Uterus (tissue), 4 donors: ENCODE data around the gene MYO1D. TPM values are rescaled to one million over a fixed set of nuclear protein-coding genes. Genes with fewer than 3 reads are reported as not detected.

ENCODE experiments used
- DNase-seq, 2 donors: peaks; one replicate each; pipeline ENCODE4 v3.0.0-alpha.2; 2019 to 2020
- H3K27ac ChIP-seq, 2 donors: fragments of 200-600 bp; sonication (generic); 1 replicate in 1 of 2; 2 replicates in 1 of 2; pipeline ENCODE4 v1.5.1; 2016 to 2018
- H3K27me3 ChIP-seq, 2 donors: fragments of 200-600 bp; sonication (generic); one replicate each; pipeline ENCODE4 v1.5.1; 2018 to 2019; ENCODE audit warnings: control low read depth in 1 of 2
- H3K36me3 ChIP-seq, 2 donors: fragments of 200-600 bp; sonication (generic); one replicate each; pipeline ENCODE4 v1.5.1; 2019; ENCODE audit warnings: control low read depth in 1 of 2
- H3K4me1 ChIP-seq, 2 donors: fragments of 200-600 bp; sonication (generic); one replicate each; pipeline ENCODE4 v1.5.1; 2018 to 2019; ENCODE audit warnings: control low read depth in 1 of 2
- H3K4me3 ChIP-seq, 2 donors: fragments of 200-600 bp; sonication (generic); 1 replicate in 1 of 2; 2 replicates in 1 of 2; pipeline ENCODE4 v1.5.1; 2018 to 2019; ENCODE audit warnings: mild to moderate bottlenecking in 1 of 2
- H3K9me3 ChIP-seq, 2 donors: fragments of 200-600 bp; sonication (generic); one replicate each; pipeline ENCODE4 v1.5.1; 2019; ENCODE audit warnings: control low read depth in 1 of 2
- POLR2A ChIP-seq, 2 donors: fragments of 450-650 bp; IDR thresholded peaks; one replicate each; pipeline ENCODE4 v1.6.1; 2016; ENCODE audit warnings: antibody characterized with exemption in 2 of 2, mild to moderate bottlenecking in 1 of 2, moderate library complexity in 1 of 2
- intact Hi-C: fragments of 100-400 bp; cut with DNase I; formaldehyde crosslinking; loops from one replicate; pipeline ENCODE4 v1.15.1; 2023; ENCODE audit warnings: low total_unique reads
- total RNA-seq, 4 donors: library from RNA; depleted of rRNA in 3 of 4; stranded (reverse); fragments of >200 nt in 3 of 4; gene quantifications; one replicate each; pipeline versions ENCODE4 v1.1.0 to v1.2.4, GENCODE V29; 2014 to 2023
- TF ChIP-seq, protein P1 (sequence below), 4 experiments: fragments of 200-600 bp in 2 of 4; fragments of 450-650 bp in 2 of 4; sonication (generic) in 2 of 4; IDR thresholded peaks; one replicate each; pipeline ENCODE4 v1.5.1; 2016 to 2019; ENCODE audit warnings: antibody characterized with exemption in 4 of 4, mild to moderate bottlenecking in 2 of 4, moderate library complexity in 1 of 4
- donor health status: DM: yes; HTN: yes; CAD: no.

MYO1D gene
- total RNA-seq, 4 donors from 2014 or later, result 20.4 to 55.2 (median 30.6) TPM

DNA sequence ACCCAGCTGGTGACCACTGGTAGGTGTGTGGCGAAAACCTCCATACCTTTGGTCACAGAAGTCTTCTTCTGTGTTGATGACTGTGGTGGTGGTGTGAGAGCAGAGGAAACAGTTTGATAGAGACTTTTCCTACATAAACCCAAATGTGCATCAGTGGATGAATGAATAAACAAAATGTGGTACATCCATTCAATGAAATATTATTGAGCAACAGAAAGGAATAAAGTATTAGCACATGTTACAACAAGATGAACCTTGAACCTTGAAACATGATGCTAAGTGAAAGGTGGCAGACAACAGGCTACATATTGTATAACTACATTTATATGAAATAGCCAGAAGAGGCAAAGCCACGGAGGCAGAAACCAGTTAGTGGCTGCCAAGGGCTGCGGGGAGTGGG lies 374.9 kb downstream of the MYO1D start:
- no peak for DNase-seq
- intact Hi-C loops, result no loop called here
- H3K9me3 ChIP-seq, result no peaks in the 10 kb centered on the region
- no peaks in the 10 kb centered on the region for H3K36me3 ChIP-seq
- TF ChIP-seq, protein P1, sequence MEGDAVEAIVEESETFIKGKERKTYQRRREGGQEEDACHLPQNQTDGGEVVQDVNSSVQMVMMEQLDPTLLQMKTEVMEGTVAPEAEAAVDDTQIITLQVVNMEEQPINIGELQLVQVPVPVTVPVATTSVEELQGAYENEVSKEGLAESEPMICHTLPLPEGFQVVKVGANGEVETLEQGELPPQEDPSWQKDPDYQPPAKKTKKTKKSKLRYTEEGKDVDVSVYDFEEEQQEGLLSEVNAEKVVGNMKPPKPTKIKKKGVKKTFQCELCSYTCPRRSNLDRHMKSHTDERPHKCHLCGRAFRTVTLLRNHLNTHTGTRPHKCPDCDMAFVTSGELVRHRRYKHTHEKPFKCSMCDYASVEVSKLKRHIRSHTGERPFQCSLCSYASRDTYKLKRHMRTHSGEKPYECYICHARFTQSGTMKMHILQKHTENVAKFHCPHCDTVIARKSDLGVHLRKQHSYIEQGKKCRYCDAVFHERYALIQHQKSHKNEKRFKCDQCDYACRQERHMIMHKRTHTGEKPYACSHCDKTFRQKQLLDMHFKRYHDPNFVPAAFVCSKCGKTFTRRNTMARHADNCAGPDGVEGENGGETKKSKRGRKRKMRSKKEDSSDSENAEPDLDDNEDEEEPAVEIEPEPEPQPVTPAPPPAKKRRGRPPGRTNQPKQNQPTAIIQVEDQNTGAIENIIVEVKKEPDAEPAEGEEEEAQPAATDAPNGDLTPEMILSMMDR (IDR thresholded peaks at IDR 0.05), result no peak
- no peak overlapping the region for H3K27ac ChIP-seq
- H3K27me3 ChIP-seq, result no peaks in the 10 kb centered on the region
- H3K4me1 ChIP-seq, result no peaks in the 10 kb centered on the region
- no peak overlapping the region for H3K4me3 ChIP-seq

DNA sequence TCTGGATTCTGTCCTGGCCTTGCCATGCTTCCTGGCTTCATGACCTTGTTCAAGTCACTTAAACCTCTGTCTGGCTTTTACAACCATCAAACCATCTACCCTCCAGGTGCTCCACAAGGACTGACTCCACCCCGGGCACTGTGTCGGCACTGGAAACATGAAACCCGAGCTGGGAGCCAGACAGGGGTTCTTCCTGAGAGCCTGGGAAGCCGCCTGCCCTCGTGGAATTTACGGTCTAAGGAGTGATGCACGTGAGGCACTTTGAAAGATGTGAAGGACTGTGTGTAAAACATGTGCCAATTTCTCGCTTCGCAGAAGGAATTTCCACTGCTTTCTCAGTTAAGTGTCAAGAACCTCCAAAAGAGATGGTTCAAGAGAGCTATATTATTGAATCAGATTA lies 378.5 kb downstream of the MYO1D start:
- H3K4me3 ChIP-seq, result no peak overlapping the region
- no peak for TF ChIP-seq POLR2A (IDR thresholded peaks at IDR 0.05)
- TF ChIP-seq, protein P1 (IDR thresholded peaks at IDR 0.05), result no peak
- peaks cover 0 to 7% of the 10 kb centered on the region in 2 donors for H3K4me1 ChIP-seq
- H3K27ac ChIP-seq, result no peak overlapping the region
- no peak for DNase-seq
- intact Hi-C loops, result no loop called here
- no peaks in the 10 kb centered on the region for H3K9me3 ChIP-seq
- no peaks in the 10 kb centered on the region for H3K36me3 ChIP-seq
- H3K27me3 ChIP-seq, result no peaks in the 10 kb centered on the region

GRCh38 chr17:32497431-32498205 lies 379.3 kb downstream of the MYO1D start:
- H3K27me3 ChIP-seq, result no peaks in the 10 kb centered on the region
- no peak overlapping the region for H3K4me3 ChIP-seq
- intact Hi-C loops, result no loop called here
- TF ChIP-seq, protein P1 (IDR thresholded peaks at IDR 0.05), result no peak
- no peak for TF ChIP-seq POLR2A (IDR thresholded peaks at IDR 0.05)
- H3K36me3 ChIP-seq, result no peaks in the 10 kb centered on the region
- peaks cover 0 to 7% of the 10 kb centered on the region in 2 donors for H3K4me1 ChIP-seq
- H3K9me3 ChIP-seq, result no peaks in the 10 kb centered on the region
- H3K27ac ChIP-seq, result no peak overlapping the region
- DNase-seq, result no peak

DNA sequence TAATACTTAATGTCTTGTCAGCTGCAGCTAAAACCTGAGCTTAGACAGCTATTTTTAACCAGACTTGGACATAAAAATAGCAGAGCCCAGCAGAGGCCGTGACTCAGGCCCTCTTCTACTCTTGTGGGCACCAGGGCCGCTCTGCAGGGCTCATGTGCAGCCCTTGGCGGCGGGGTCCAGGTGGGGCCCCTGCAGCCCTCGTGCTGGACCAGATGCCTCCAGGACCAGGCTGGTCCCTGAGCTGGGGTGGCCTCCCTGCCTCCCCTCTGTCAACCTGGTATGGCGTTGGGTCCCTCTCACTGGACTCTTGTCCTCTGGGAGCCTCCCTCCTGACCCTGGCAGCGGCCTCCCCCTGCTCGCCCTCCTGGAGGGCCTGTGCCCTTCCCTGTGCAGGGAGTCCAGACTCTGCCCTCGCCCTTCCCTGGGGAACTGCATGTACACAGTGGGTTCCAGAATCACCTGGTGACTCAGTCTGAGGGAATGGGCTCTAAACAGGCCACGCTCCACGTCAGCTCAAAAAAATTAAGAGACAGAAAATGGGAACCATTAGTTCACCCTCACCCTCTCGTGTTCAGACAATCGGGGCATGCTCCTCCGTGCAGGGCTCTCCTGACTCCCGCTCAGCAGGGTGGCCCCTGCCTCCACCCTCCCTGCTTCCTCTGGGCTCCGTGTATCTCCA lies 380.4 kb downstream of the MYO1D start:
- intact Hi-C loops, result no loop called here
- no peak overlapping the region for H3K27ac ChIP-seq
- no peak overlapping the region for H3K4me3 ChIP-seq
- H3K4me1 ChIP-seq, result peaks cover 0 to 7% of the 10 kb centered on the region in 2 donors
- H3K27me3 ChIP-seq, result no peaks in the 10 kb centered on the region
- H3K36me3 ChIP-seq, result no peaks in the 10 kb centered on the region
- no peaks in the 10 kb centered on the region for H3K9me3 ChIP-seq
- no peak for TF ChIP-seq POLR2A (IDR thresholded peaks at IDR 0.05)
- TF ChIP-seq, protein P1 (IDR thresholded peaks at IDR 0.05), result no peak
- no peak for DNase-seq
